IMR-90 (cell line): ENCODE results near the gene REV3L. TPM values are rescaled to one million over a fixed set of nuclear protein-coding genes. Genes with fewer than 3 reads are reported as not detected.

Experiments
- ATAC-seq: fragments of 200-7000 bp; cut with Tn5 transposase; 2 replicates; pipeline ENCODE4 v1.9.1; 2020; ENCODE audit warnings: low read depth, mild to moderate bottlenecking, moderate library complexity
- BruUV-seq: library from RNA; stranded (reverse); fragments of 400-500 nt; replicated peaks from 2 replicates; lab custom pipeline; 2021; lab: Mats Ljungman, UMichigan
- CTCF ChIA-PET: fragments of 300-600 bp; formaldehyde crosslinking; extraction: SDS; loops from one replicate; lab custom pipeline; 2021; ENCODE audit warnings: antibody characterized with exemption; lab: Yijun Ruan, JAX
- POLR2A ChIA-PET: fragments of 300-600 bp; sonication (Branson Sonifier 250); formaldehyde crosslinking; loops from one replicate; lab custom pipeline; 2022; ENCODE audit warnings: antibody characterized with exemption; ENCODE audit not compliant: unreplicated experiment; lab: Charles Lee
- DNase-seq: peaks from one replicate; pipeline ENCODE4 v3.0.0; 2013
- H2AFZ ChIP-seq: replicated peaks from 2 replicates; pipeline ENCODE3; 2013; ENCODE audit warnings: low read length, mild to moderate bottlenecking; ENCODE audit not compliant: poor library complexity
- H2AK5ac ChIP-seq: 2 replicates; pipeline ENCODE4 v1.6.1; 2013; ENCODE audit warnings: low read depth, low read length, inconsistent platforms
- H2AK9ac ChIP-seq: replicated peaks from 2 replicates; pipeline ENCODE3; 2013; ENCODE audit warnings: mild to moderate bottlenecking, low read depth, low read length, moderate library complexity; ENCODE audit not compliant: poor library complexity
- H2BK120ac ChIP-seq: 2 replicates; pipeline ENCODE4 v1.6.1; 2013; ENCODE audit warnings: low read depth, low read length, inconsistent platforms
- H2BK15ac ChIP-seq: 3 replicates; pipeline ENCODE4 v1.6.1; 2013; ENCODE audit warnings: low read depth, low read length, inconsistent platforms
- H2BK20ac ChIP-seq: 2 replicates; pipeline ENCODE4 v1.6.1; 2013; ENCODE audit warnings: low read depth, mild to moderate bottlenecking, inconsistent platforms, low read length, moderate library complexity
- H2BK5ac ChIP-seq: 2 replicates; pipeline ENCODE4 v1.6.1; 2013; ENCODE audit warnings: mild to moderate bottlenecking, low read depth, low read length, inconsistent platforms; ENCODE audit not compliant: poor library complexity, severe bottlenecking
- H3K14ac ChIP-seq: replicated peaks from 2 replicates; pipeline ENCODE4 v1.6.1; 2013; ENCODE audit warnings: low read depth, low read length, inconsistent platforms
- H3K18ac ChIP-seq: 2 replicates; pipeline ENCODE4 v1.6.1; 2013; ENCODE audit warnings: low read depth, low read length, control low read depth
- H3K23ac ChIP-seq: 2 replicates; pipeline ENCODE4 v1.6.1; 2013; ENCODE audit warnings: low read depth, low read length, inconsistent platforms
- H3K27ac ChIP-seq: 2 replicates; pipeline ENCODE4 v1.5.1; 2013; ENCODE audit warnings: mild to moderate bottlenecking, control low read depth, low read length; ENCODE audit not compliant: insufficient read depth
- H3K27me3 ChIP-seq: 2 replicates; pipeline ENCODE4 v1.6.1; 2013; ENCODE audit warnings: low read length; ENCODE audit not compliant: control insufficient read depth, insufficient read depth
- H3K36me3 ChIP-seq: 2 replicates; pipeline ENCODE4 v1.6.1; 2013; ENCODE audit warnings: low read length, mixed read lengths; ENCODE audit not compliant: control insufficient read depth, insufficient read depth
- H3K4ac ChIP-seq: 2 replicates; pipeline ENCODE4 v1.6.1; 2013; ENCODE audit warnings: low read depth, low read length, inconsistent platforms
- H3K4me1 ChIP-seq: 2 replicates; pipeline ENCODE4 v1.6.1; 2013; ENCODE audit warnings: low read length, mixed read lengths; ENCODE audit not compliant: control insufficient read depth, insufficient read depth
- H3K4me2 ChIP-seq: 2 replicates; pipeline ENCODE4 v1.6.1; 2013; ENCODE audit warnings: low read depth, mild to moderate bottlenecking, control low read depth, low read length, moderate library complexity
- H3K4me3 ChIP-seq: 2 replicates; pipeline ENCODE4 v1.5.1; 2013; ENCODE audit warnings: low read depth, mild to moderate bottlenecking, control low read depth, low read length, moderate library complexity; ENCODE audit not compliant: insufficient read depth
- H3K56ac ChIP-seq: 2 replicates; pipeline ENCODE4 v1.6.1; 2013; ENCODE audit warnings: low read length, inconsistent platforms; ENCODE audit not compliant: insufficient read depth; ENCODE audit errors: extremely low read depth
- H3K79me1 ChIP-seq, 2 experiments: 2 replicates each; pipeline ENCODE4 v1.6.1; 2013; ENCODE audit warnings: low read length in 2 of 2, inconsistent platforms in 1 of 2, low read depth in 1 of 2
- H3K9ac ChIP-seq: 2 replicates; pipeline ENCODE4 v1.6.1; 2013; ENCODE audit warnings: low read depth, low read length, control low read depth
- H3K9me1 ChIP-seq: 2 replicates; pipeline ENCODE4 v1.6.1; 2013; ENCODE audit warnings: low read length, inconsistent platforms; ENCODE audit not compliant: insufficient read depth
- H3K9me3 ChIP-seq: 2 replicates; pipeline ENCODE4 v1.6.1; 2013; ENCODE audit warnings: low read length; ENCODE audit not compliant: control insufficient read depth, insufficient read depth
- H4K20me1 ChIP-seq: 2 replicates; pipeline ENCODE4 v1.6.1; 2013; ENCODE audit warnings: low read length, inconsistent platforms; ENCODE audit not compliant: insufficient read depth
- H4K5ac ChIP-seq: 2 replicates; pipeline ENCODE4 v1.6.1; 2013; ENCODE audit warnings: mild to moderate bottlenecking, low read depth, low read length, control low read depth
- H4K8ac ChIP-seq, 2 experiments: 2 replicates each; pipeline ENCODE4 v1.6.1; 2013; ENCODE audit warnings: low read depth in 2 of 2, low read length in 2 of 2, control low read depth in 1 of 2, inconsistent platforms in 1 of 2
- H4K91ac ChIP-seq: 2 replicates; pipeline ENCODE4 v1.6.1; 2013; ENCODE audit warnings: low read depth, low read length, inconsistent platforms; ENCODE audit not compliant: insufficient read depth
- CEBPB ChIP-seq: IDR thresholded peaks from 2 replicates; pipeline ENCODE4 v1.6.1; 2012; ENCODE audit warnings: low read depth, low read length, improper control_type of control experiment
- CHD1 ChIP-seq: IDR thresholded peaks from 2 replicates; pipeline ENCODE4 v1.6.1; 2012; ENCODE audit warnings: low read depth, low read length, improper control_type of control experiment
- CTCF ChIP-seq: conservative IDR thresholded peaks from 2 replicates; pipeline ENCODE4 v1.5.1; 2012; ENCODE audit warnings: mild to moderate bottlenecking, low read depth, low read length, improper control_type of control experiment
- MAFK ChIP-seq: IDR thresholded peaks from 2 replicates; pipeline ENCODE4 v1.6.1; 2012; ENCODE audit warnings: low read depth, low read length, improper control_type of control experiment
- MAZ ChIP-seq: IDR thresholded peaks from 2 replicates; pipeline ENCODE4 v1.6.1; 2012; ENCODE audit warnings: low read depth, mild to moderate bottlenecking, low read length, improper control_type of control experiment, moderate library complexity, borderline replicate concordance
- MXI1 ChIP-seq: IDR thresholded peaks from 2 replicates; pipeline ENCODE4 v1.6.1; 2012; ENCODE audit warnings: low read depth, mild to moderate bottlenecking, low read length, moderate library complexity, borderline replicate concordance
- NFE2L2 ChIP-seq: fragments of 150-350 bp; IDR thresholded peaks from 2 replicates; pipeline ENCODE4 v1.6.1; 2016; ENCODE audit warnings: low read depth, mild to moderate bottlenecking, low read length
- POLR2A ChIP-seq: IDR thresholded peaks from 2 replicates; pipeline ENCODE4 v1.6.1; 2012; ENCODE audit warnings: mild to moderate bottlenecking, low read depth, low read length
- RFX5 ChIP-seq: IDR thresholded peaks from 2 replicates; pipeline ENCODE4 v1.8.0; 2012; ENCODE audit warnings: low read depth, mild to moderate bottlenecking, low read length, moderate library complexity
- USF2 ChIP-seq: fragments of 150-350 bp; IDR thresholded peaks from 2 replicates; pipeline ENCODE4 v1.6.1; 2017; ENCODE audit warnings: mild to moderate bottlenecking, antibody characterized with exemption, low read length, low read depth
- WGBS, 2 experiments: methylation state at CpG; one replicate each; pipeline versions ENCODE4 v1.1.5 to v1.1.7; 2013; ENCODE audit warnings: missing lambda C conversion rate in 2 of 2; ENCODE audit not compliant: insufficient read length in 1 of 2; ENCODE audit errors: extremely low coverage in 2 of 2; 5-methylcytosine and 5-hydroxymethylcytosine counted together
- dilution Hi-C: fragments of 300-500 bp; cut with HindIII; formaldehyde crosslinking; loops from one replicate; pipeline ENCODE4 v1.14.3; 2018; ENCODE audit warnings: low sequenced_read_pairs; ENCODE audit not compliant: unreplicated experiment
- in situ Hi-C: fragments of 300-500 bp; cut with MboI; formaldehyde crosslinking; loops from 3 replicates; pipeline ENCODE4 v1.14.3; 2019; ENCODE audit warnings: low sequenced_read_pairs, inconsistent platforms, mixed read lengths
- intact Hi-C: fragments of 100-400 bp; cut with micrococcal nuclease; formaldehyde crosslinking; loops from 2 replicates; pipeline ENCODE4 v1.10.0; 2022
- polyA plus RNA-seq, 3 experiments: library from polyadenylated mRNA; depleted of rRNA; stranded (reverse); fragments of >200 nt; gene quantifications; 2 replicates each; pipeline ENCODE4 v1.2.3, GENCODE V29; 2012; ENCODE audit warnings: low replicate concordance in 1 of 3
- total RNA-seq: library from RNA; depleted of rRNA; stranded (reverse); fragments of >200 nt; gene quantifications from 2 replicates; pipeline ENCODE4 v1.2.3, GENCODE V29; 2012

The REV3L gene
- total and polyA plus RNA-seq, 2 of the 4 experiments (the other 2 are of a cell fraction) = 7.4 to 15.4 TPM

GRCh38 chr6:111487661-111488060, 4.6 kb upstream of the REV3L start:
- Histone ChIP-seq H3K18ac (no peak overlapping the region), H2BK20ac (peak overlapping the region; percentile 67; the same call in 1 of the 2 replicates), H3K9me1 (peaks cover 12% of the 10 kb centered on the region), H4K20me1 (no peaks in the 10 kb centered on the region), H2BK15ac (peak overlapping the region; percentile 63; the same call in 1 of the 3 replicates), H3K9me3 (no peaks in the 10 kb centered on the region), H3K27me3 (no peaks in the 10 kb centered on the region), H2BK120ac (no peak overlapping the region), H2AK9ac (no peak overlapping the region), H2BK5ac (peak overlapping the region; percentile 15), H4K91ac (no peak overlapping the region), H3K4me1 (peaks cover 4% of the 10 kb centered on the region; the same call in 1 of the 2 replicates), H4K8ac (no peak overlapping the region), H2AFZ (no peak overlapping the region), H3K4me3 (no peak overlapping the region), H3K56ac (no peak overlapping the region), H3K79me1 (peaks cover 16 to 42% of the 10 kb centered on the region in 2 experiments), H3K36me3 (no peaks in the 10 kb centered on the region), H3K9ac (no peak overlapping the region), H3K4ac (no peak overlapping the region), H4K5ac (no peak overlapping the region), H3K14ac (no peak overlapping the region), H2AK5ac (no peak overlapping the region), H3K4me2 (peak overlapping the region; percentile 15; the same call in 1 of the 2 replicates), H3K27ac (no peak overlapping the region), H3K23ac (peak overlapping the region; percentile 51; the same call in 1 of the 2 replicates)
- ChIA-PET CTCF (no interaction called here), POLR2A (no interaction called here)
- BruUV-seq = no TSS peak
- dilution Hi-C loops (no loop called here), in situ Hi-C loops (no loop called here), intact Hi-C loops (loop anchor here (5.0 kb wide), 1 partner anchor 35 kb away; no protein-coding TSS in a partner anchor)
- ATAC-seq = no peak
- no peak for TF ChIP-seq MAZ
- no peak for TF ChIP-seq POLR2A
- TF ChIP-seq NFE2L2 = no peak
- TF ChIP-seq RFX5 = peak; percentile 78
- TF ChIP-seq CTCF = no peak
- no peak for TF ChIP-seq MXI1
- TF ChIP-seq CEBPB = peak; percentile 95
- no peak for TF ChIP-seq USF2
- TF ChIP-seq CHD1 = no peak
- TF ChIP-seq MAFK = peak; percentile 76
- peak; percentile 88 for DNase-seq
- WGBS, 2 experiments = no CpG with 5 or more reads among the region's 1 CpG
